NCI-H748 (cell line): ENCODE data around the gene AGPS.
"Not testable (repeated sequence)": the region's sequence is repeated elsewhere in the genome, so short reads cannot be mapped to it uniquely, and the experiment has no call there.

Experiments used
- DNase-seq: peaks from one replicate; lab custom pipeline; 2025; ENCODE audit not compliant: unreplicated experiment; lab: John Stamatoyannopoulos, UW

The AGPS gene

DNA sequence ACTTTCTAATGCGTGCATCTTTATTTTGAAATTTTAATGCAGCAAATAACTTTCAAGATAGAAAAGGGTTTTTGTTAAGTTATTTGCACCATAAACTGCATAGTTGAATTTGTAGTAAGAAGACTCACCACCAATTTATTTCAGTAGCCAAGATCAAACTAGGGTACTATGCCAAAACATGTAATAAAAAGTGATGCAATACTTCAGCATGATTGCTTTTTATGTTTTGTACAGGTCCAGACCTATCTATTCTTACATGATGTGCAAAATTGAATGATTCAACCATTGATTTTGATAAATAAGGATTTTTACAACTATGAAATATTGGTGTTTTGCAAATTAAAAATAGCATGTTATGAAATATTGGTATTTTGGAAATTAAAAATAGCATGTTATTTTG lies 26.7 kb downstream of the AGPS start:
- DNase-seq: no peak

GRCh38 chr2:177422271-177422670 lies 29.7 kb downstream of the AGPS start:
- no peak for DNase-seq

DNA sequence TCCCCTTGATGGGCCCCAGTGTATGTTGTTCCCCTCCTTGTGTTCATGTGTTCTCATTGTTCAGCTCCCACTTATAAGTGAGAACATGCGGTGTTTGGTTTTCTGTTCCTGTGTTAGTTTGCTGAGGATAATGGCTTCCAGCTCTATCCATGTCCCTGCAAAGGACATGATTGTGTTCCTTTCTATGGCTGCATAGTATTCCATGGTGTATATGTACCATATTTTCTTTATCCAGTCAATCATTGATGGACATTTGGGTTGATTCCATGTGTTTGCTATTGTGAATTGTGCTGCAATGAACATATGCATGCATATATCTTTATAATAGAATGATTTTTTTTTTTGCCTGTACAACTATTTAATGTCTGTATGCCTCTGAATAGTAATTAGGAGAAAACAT lies 31.5 kb downstream of the AGPS start:
- DNase-seq: not testable (repeated sequence)

DNA sequence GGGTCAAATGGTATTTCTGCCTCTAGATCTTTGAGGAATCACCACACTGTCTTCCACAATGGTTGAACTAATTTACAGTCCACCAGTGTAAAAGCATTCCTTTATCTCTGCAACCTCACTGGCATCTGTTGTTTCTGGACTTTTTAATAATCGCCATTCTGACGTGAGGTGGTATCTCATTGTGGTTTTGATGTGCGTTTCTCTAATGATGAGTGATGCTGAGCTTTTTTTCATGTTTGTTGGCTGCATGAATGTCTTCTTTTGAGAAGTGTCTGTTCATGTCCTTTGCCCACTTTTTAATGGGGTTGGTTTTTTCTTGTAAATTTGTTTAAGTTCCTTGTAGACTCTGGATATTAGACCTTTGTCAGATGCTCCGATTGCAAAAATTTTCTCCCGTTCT lies 32.0 kb downstream of the AGPS start:
- DNase-seq: not testable (repeated sequence)

DNA sequence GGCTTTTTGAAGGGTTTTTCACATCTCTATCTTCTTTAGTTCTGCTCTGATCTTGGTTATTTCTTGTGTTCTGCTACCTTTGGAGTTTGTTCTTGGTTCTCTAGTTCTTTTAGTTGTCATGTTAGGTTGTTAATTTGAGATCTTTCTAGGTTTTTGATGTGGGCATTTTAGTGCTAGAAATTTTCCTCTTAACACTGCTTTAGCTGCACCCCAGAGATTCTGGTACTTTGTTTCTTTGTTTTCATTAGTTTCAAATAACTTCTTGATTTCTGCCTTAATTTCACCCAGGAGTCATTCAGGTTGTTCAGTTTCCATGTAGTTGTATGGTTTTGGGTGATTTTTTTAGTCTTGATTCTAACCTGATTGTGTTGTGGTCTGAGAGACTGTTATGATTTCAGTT lies 34.7 kb downstream of the AGPS start:
- DNase-seq: no peak

DNA sequence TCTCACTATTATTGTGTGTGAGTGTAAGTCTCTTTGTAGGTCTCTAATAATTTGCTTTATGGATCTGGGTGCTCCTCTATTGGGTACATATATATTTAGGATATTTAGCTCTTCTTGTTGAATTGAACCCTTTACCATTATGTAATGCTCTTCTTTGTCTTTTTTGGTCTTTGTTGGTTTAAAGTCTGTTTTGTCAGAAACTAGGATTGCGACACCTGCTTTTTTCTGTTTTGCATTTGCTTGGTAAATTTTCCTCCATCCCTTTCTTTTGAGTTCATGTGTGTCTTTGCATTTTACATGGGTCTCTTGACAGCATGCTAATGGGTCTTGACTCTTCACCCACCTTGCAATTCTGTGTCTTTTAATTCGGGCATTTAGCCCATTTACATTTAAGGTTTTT lies 35.4 kb downstream of the AGPS start:
- not testable (repeated sequence) for DNase-seq

GRCh38 chr2:177429688-177430325 lies 37.2 kb downstream of the AGPS start:
- no peak for DNase-seq

DNA sequence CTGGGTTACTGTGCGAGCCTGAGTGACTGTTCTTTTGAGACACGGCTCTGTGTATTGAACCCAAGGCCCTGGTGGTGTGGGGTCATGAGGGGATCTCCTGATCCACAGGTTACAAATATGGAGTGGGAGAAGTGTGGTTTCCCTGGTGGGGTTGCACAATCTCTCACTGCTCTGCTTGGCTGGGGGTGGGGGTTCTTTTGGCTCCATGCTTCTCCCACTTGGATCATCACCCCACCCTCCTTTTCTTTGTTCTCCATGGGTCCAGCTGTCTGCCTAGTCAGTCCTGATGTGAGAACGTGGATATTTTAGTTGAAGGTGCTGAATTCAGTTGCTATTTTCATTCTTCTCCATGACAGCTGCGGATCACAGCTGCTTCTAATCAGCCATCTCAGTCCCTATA lies 37.8 kb downstream of the AGPS start:
- DNase-seq: no peak

DNA sequence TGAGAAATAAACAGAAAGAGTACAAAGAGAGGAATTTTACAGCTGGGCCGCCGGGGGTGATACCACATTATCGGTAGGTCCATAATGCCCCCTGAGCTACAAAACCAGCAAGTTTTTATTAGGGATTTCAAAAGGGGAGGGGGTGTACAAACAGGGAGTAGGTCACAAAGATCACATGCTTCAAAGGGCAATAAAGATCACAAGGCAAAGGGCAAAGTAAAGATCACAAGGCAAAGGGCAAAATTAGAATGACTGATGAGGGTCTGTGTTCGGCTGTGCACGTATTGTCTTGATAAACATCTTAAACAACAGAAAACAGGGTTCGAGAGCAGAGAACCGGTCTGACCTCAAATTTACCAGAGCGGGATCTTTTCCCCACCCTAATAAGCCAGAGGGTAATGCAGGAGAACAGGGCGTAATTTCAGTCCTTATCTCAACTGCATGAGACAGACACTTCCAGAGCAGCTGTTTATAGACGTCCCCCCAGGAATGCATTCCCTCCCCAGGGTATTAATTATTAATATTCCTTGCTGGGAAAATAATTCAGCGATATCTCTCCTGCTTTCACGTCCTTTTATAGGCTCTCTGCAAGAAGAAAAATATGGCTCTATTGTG lies 38.6 kb downstream of the AGPS start:
- DNase-seq: not testable (repeated sequence)

- no peak for DNase-seq
These were observed 40.1 kb downstream of the AGPS start for GRCh38 chr2:177432703-177433102.

DNA sequence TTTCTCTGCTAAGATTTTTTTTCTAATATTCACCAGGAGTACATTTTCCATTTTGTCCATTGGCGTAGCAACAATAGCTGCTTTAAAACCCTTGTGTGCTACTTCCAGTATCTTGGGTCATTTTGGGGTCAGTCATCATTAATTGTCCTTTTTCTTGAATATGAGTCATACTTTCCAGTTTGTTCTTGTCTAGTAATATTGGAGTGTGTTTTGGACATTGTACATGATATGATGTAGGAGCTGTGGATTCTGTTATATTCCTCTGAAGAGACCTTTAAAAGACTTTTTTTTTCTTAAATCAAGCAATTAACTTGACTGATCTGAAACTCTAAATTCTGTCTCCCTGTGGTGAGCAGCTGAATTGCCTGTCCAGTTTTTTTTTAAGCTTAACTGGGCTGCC lies 40.8 kb downstream of the AGPS start:
- no peak for DNase-seq

- no peak for DNase-seq
These were observed 41.9 kb downstream of the AGPS start for GRCh38 chr2:177434475-177434874.

GRCh38 chr2:177445200-177445599 lies 52.6 kb downstream of the AGPS start:
- no peak for DNase-seq

GRCh38 chr2:177448031-177448430 lies 55.5 kb downstream of the AGPS start:
- DNase-seq: no peak

- DNase-seq: no peak
These were observed 56.6 kb downstream of the AGPS start for GRCh38 chr2:177449159-177449558.

- DNase-seq: no peak
These were observed 62.6 kb downstream of the AGPS start for GRCh38 chr2:177455187-177455586.

- DNase-seq: not testable (repeated sequence)
These were observed 67.2 kb downstream of the AGPS start for GRCh38 chr2:177459756-177460155.

DNA sequence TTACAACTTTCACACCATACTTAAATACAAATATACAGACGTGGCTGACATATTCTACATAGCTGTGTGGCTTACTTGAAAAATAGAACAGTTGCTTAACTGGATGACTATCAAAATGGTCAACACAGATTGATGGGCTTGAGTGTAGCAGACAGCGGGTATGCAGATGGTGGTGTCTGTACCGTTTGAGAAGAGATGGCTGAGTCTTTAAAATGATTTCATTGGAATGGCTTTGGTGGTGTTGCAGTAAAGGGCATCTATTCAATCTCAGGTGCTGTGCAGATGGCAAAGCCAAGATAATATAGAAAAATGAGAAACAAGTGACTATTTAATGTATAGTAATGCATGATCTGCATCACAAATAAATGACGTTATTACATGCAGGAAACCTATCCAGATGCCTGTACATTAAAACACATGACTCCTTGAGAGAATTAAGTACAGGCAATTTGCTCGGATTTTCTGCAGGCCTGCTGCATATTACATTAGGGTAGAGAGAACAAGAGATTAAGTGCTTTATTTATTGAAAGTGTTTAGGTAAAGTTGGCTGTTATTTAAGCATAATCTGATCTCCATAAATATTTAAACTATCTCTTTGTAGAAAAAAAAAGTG lies 68.5 kb downstream of the AGPS start:
- DNase-seq: no peak

GRCh38 chr2:177464549-177464948 lies 72.0 kb downstream of the AGPS start:
- DNase-seq: no peak

GRCh38 chr2:177465400-177466138 lies 73.0 kb downstream of the AGPS start:
- no peak for DNase-seq

DNA sequence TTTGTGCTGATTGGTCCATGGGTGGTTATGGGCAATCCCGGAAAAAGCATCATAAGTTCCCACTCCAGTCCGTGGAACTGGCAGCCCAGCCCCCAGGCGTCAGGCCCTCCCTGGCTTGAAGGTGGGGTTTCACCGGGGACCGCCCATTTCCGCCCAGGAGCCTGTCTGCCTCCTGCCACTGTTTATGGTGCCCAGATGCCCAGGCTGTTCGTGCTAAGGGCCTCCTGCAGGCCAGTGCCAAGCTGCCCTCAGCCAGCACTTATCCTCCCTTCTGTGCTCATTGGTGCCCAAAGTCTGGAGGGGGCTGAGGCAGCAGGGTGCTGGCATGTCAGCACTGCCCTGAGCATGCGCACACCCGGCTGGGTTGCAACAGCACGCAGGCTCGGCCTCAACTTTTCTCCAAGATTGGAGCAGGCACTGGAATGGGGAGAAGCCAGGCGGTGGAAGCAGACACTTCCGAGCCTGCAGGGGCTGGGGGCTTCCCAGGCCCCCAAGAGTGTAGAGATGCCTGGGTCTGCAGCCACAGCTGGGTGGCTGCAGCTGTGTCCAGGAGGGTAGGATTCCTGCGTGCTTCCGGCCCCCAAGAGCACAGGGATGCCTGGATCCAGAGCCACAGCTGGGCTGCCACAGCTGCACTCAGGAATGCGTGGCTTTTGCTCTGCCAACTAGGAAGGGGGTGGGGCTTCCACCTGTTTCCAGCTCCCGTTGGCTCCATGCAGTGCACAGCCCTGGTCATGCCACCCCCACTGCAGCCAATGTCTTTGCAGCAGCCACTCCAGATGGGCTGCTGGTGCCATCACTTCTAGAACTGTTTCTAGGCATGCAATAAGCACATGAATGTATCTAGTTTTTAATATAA lies 74.0 kb downstream of the AGPS start:
- no peak for DNase-seq
